ENCODE results near the gene PPCDC.
"Not testable (repeated sequence)": the region's sequence is repeated elsewhere in the genome, so short reads cannot be mapped to it uniquely, and the experiment has no call there.

Gene PPCDC

DNA sequence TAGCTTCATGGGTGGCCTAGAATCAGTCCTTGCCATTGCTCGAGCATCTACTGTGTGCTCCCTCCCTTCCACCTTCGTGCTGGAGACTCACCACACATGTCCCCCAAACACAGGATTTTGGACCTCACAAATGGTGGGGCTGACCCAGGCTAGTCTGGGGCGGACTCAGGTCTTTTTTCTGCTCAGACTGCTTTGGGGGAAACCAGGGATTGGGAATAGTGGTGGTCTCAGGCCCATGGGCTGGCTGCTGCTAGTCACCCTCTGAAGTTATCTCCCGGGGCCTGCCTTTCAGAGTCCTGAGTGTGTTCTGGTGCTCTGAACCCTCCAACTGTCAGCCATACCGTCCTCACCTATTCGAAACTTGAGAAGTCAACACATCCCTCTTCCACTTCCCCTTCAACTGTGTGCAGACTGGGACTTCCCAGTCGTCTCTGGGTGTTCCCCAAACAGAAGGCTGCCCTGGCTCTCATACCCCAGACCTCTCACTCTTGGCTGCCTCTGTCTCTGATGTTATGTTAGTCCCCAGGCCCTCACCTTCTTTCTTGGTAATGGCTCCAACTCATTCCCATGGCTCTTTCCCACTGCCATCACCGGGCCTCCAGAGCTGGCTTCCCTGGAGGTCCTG, 46.0 kb downstream of the PPCDC start:
- no peak for DNase-seq
- TF ChIP-seq, protein P1, sequence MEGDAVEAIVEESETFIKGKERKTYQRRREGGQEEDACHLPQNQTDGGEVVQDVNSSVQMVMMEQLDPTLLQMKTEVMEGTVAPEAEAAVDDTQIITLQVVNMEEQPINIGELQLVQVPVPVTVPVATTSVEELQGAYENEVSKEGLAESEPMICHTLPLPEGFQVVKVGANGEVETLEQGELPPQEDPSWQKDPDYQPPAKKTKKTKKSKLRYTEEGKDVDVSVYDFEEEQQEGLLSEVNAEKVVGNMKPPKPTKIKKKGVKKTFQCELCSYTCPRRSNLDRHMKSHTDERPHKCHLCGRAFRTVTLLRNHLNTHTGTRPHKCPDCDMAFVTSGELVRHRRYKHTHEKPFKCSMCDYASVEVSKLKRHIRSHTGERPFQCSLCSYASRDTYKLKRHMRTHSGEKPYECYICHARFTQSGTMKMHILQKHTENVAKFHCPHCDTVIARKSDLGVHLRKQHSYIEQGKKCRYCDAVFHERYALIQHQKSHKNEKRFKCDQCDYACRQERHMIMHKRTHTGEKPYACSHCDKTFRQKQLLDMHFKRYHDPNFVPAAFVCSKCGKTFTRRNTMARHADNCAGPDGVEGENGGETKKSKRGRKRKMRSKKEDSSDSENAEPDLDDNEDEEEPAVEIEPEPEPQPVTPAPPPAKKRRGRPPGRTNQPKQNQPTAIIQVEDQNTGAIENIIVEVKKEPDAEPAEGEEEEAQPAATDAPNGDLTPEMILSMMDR (IDR thresholded peaks at IDR 0.05; ENCODE audit: low read depth, low read length) = no peak
- Histone ChIP-seq H3K27me3 (no peaks in the 10 kb centered on the region), H3K9me3 (no peaks in the 10 kb centered on the region), H3K36me3 (no peaks in the 10 kb centered on the region), H3K4me3 (ENCODE audit: low read depth, low read length) (no peak overlapping the region), H3K4me1 (no peaks in the 10 kb centered on the region; the same call in 1 of the 2 replicates)

DNA sequence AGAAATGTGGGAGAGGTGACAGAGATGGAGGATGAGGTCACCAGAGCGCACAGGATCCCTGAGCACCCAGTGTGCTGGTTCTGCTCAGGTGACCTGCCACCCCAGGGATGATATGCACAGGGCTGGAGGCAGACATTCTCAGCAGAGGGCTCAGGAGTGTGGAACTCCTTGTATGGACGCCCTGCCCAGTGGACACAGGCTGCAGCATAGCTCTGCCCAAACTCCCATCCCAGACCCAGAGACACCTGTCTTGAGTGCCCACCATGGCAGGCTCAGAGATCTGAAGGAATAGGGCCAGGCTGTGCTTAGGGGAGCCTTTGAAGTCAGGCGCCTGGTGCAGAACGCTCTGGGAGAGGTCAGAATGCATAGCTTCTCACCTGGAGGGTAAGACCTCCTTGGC, 47.3 kb downstream of the PPCDC start:
- no peak for DNase-seq
- Histone ChIP-seq H3K4me3 (ENCODE audit: low read depth, low read length) (no peak overlapping the region), H3K27me3 (no peaks in the 10 kb centered on the region), H3K4me1 (no peaks in the 10 kb centered on the region; the same call in 1 of the 2 replicates), H3K9me3 (no peaks in the 10 kb centered on the region), H3K36me3 (no peaks in the 10 kb centered on the region)
- TF ChIP-seq, protein P1 (IDR thresholded peaks at IDR 0.05; ENCODE audit: low read depth, low read length) = no peak

DNA sequence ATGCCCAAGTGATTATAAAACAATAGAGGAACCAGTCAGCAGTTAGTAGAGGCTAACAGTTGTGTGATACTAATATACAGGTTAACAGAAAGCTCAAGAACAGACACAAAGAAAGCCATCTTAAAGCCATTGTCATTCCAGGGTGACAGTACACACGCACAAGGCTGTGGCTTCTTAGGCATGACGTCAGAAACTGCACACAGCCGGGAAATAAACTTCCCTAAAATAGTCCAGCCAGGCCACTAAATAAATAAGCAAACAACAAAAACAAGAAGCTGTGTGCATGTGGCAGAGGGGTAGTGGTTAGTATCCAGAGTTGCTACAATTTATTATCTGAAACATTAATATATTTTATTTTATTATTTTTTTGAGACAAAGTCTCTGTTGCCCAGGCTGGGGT, 49.8 kb downstream of the PPCDC start:
- no peak for DNase-seq
- TF ChIP-seq, protein P1 (IDR thresholded peaks at IDR 0.05; ENCODE audit: low read depth, low read length) = no peak
- no peaks in the 10 kb centered on the region for H3K9me3 ChIP-seq
- H3K4me3 ChIP-seq (ENCODE audit: low read depth, low read length) = no peak overlapping the region
- H3K27me3 ChIP-seq = peaks cover 1% of the 10 kb centered on the region; the same call in 1 of the 2 replicates
- no peaks in the 10 kb centered on the region for H3K4me1 ChIP-seq
- H3K36me3 ChIP-seq = no peaks in the 10 kb centered on the region

DNA sequence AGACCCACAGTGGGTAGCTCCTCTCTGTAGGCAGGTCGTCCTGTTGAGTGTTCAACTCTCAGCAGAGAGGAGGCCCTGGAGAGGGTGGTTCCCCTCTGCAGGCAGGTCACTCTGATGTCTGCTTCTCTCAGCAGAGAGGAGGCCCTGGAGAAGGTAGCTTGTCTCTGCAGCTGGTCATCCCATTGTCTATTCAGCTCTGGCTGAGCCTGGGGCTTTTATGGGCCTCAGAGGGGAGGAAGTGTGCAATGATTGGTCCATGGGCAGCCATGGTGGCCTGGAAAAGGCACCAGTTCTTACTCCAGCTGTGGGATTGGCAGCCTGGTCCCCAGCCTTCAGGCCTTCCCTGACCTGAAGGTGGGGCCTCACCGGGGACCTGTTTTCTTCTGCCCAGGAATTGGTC, 52.9 kb downstream of the PPCDC start:
- Histone ChIP-seq H3K36me3 (no peaks in the 10 kb centered on the region), H3K4me1 (no peaks in the 10 kb centered on the region), H3K4me3 (ENCODE audit: low read depth, low read length) (no peak overlapping the region), H3K27me3 (peaks cover 9% of the 10 kb centered on the region), H3K9me3 (no peaks in the 10 kb centered on the region)
- DNase-seq = no peak
- TF ChIP-seq, protein P1 (IDR thresholded peaks at IDR 0.05; ENCODE audit: low read depth, low read length) = no peak

DNA sequence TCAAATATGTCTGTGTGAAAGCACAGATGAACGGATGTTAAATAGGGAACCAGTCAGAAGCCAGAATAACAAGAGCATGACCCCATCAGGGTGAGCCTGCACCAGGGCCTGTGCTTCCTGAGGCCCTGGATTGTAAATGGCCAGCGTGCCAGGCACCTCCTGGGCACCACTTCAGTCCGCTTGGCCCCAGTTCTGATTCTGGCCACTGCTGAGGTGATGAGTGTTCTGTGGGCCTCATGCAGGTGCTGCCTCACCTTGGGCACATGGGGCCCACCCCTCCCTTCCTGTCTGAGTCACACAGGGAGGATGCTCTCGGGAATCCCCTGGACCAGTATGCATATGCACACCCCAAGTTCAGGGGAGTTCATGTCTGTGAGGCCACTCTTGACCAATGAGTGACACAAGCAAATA, 54.2 kb downstream of the PPCDC start:
- peaks cover 19% of the 10 kb centered on the region for H3K27me3 ChIP-seq
- not testable (repeated sequence) for DNase-seq; H3K36me3 ChIP-seq; H3K4me3 ChIP-seq (ENCODE audit: low read depth, low read length); H3K4me1 ChIP-seq; H3K9me3 ChIP-seq

DNA sequence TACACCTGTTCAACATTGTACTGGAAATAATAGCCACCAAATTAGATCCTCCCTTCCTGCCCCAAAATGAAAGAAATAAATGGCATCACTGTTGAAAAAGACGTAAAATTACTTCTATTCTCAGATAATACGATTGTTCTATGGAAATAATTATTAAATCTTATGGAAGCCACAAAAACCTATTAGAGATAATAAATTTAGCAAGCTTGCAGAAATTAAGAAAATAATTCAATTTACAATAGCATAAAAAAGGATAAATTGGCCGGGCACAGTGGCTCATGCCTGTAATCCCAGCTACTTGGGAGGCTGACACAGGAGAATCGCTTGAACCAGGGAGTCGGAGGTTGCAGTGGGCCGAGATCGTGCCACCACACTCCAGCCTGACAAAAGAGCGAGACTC, 57.8 kb downstream of the PPCDC start:
- Histone ChIP-seq H3K36me3 (no peaks in the 10 kb centered on the region), H3K4me1 (no peaks in the 10 kb centered on the region), H3K27me3 (peaks cover 29% of the 10 kb centered on the region), H3K4me3 (ENCODE audit: low read depth, low read length) (no peak overlapping the region), H3K9me3 (no peaks in the 10 kb centered on the region; the same call in 1 of the 2 replicates)
- TF ChIP-seq, protein P1 (IDR thresholded peaks at IDR 0.05; ENCODE audit: low read depth, low read length) = no peak
- no peak for DNase-seq
